ENCODE results near the gene ABCD2.
A peak's percentile ranks its signal among the peaks of the same experiment; 100 is the strongest.
"Not testable (repeated sequence)": the region's sequence is repeated elsewhere in the genome, so short reads cannot be mapped to it uniquely, and the experiment has no call there.

The ABCD2 gene

DNA sequence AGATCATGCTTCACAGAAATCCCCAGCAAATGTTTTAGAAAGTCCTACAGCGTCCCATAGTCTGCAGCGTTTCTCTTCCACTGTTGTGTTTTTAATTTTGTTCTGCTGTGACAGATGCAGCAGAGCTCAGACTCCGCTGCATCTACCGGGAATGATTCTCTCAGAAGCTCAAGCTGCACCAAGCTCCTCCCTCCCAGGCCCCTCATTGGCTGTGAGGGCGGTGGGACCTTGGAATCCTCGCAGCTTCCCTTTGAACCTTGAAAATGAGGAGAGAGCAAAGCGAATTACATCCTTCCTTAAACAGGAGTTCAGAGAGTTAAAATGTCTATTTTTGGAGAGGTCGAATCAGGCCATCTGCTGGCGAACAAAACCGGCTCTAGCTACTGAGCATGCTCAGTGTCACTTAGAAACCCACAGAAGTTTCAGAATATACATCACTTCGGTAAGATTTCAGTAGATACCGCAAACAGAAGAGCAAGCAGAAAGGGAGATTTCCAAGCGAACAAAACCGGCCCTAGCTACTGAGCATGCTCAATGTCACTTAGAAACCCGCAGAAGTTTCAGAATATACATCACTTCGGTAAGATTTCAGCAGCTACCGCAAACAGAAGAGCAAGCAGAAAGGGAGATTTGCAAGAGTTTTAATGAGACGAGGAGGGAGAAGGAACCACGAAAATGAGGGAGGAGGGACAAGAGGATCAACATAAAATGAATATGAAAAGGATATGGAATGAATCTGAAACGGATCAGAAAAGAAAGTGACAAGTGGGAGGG lies at the start of gene ABCD2:
Gene ABCD2, minus strand, starts transcription at position 144 of the 774 bp plus-strand sequence. CDS start 188 bp downstream, outside the sequence.
- no peak for TF ChIP-seq POLR2A (IDR thresholded peaks at IDR 0.05; ENCODE audit: low read depth, low read length)

DNA sequence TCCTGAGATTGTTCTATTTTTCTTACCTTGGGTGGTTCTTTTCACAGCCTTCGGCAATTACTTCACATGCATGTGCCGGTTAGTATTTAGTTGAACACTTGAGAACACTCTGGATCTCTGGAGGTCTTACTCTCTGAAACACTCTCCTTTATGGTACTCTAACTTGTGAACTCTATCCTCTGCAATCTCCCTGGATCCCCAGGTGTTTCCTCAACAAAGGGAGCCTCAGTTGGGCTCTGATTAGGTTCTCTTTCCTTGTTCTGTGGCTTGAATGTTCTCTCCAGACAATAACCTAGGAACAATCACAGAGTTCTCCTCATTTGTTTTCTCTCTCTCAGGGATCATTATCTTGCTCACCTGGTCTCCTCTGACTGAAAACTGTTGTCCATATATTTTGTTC lies 40.5 kb upstream of the ABCD2 start:
- FAIRE-seq (no peak), DNase-seq (ENCODE audit: insufficient read length, low spot score) (no peak)
- no peak for TF ChIP-seq POLR2A (IDR thresholded peaks at IDR 0.05; ENCODE audit: low read depth, low read length)

More for the DNA sequence above, at the start of gene ABCD2:
- peak; percentile 36 for DNase-seq (ENCODE audit: insufficient read length, low spot score)
- FAIRE-seq: peak; percentile 96

DNA sequence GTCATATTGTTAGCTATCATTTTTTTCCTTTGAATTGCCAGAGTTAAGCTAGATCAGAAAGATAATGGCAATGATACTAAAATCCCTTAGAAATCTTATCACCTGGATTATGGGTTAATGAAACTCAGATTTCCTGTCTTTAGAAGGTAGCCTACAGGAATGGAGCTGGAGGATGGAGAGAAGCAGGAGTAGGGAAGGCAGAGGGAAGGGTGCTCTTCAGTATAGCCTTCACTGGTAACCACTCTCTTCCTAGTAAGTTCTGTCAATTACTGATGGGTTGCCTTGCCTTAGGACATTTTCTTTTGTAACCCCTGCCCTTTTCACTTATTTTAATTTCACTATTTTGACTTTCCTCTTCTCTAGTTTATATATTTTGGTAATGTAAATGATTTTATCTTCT lies 27.8 kb upstream of the ABCD2 start:
- FAIRE-seq (no peak), DNase-seq (ENCODE audit: insufficient read length, low spot score) (no peak)
- TF ChIP-seq POLR2A (IDR thresholded peaks at IDR 0.05; ENCODE audit: low read depth, low read length): no peak

DNA sequence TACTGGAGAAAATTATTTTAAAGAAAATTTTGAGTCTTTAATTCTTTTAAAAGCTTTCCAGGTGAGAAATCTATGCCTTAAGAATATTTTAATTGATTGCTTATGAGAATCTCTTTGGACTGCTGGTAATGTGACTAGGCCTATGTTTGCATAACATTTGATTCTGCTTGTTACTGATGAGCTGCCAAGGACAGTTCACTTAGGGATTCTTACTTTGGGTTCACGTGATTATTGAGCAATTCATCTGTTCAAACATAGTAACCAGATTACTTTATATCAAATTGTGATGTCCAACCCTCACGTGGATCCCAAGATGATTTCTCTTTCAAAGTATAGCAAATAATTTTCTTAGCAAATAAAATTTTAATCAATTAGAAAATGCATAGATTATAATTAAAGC lies 27.4 kb upstream of the ABCD2 start:
- no peak for DNase-seq (ENCODE audit: insufficient read length, low spot score)
- TF ChIP-seq POLR2A (IDR thresholded peaks at IDR 0.05; ENCODE audit: low read depth, low read length): no peak
- FAIRE-seq: no peak

DNA sequence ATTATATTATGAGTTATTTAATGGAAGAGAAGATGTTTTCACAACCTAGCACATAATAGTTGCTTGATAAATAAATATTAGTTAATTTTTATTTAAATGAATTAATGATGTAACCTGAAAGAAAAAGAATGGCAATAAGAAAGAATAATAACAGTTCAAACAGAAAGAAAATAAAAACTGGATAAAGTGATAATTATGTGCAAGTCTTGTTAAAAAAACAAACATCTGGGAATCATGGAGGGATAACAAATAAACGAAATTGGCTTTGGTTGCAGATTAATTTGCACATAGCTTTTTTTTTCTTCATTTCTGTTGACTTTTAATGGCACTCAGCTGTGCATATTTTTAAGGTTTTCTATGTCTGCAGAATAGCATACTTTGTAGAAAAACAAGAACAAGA lies 23.4 kb upstream of the ABCD2 start:
- FAIRE-seq: no peak
- no peak for TF ChIP-seq POLR2A (IDR thresholded peaks at IDR 0.05; ENCODE audit: low read depth, low read length)
- no peak for DNase-seq (ENCODE audit: insufficient read length, low spot score)

DNA sequence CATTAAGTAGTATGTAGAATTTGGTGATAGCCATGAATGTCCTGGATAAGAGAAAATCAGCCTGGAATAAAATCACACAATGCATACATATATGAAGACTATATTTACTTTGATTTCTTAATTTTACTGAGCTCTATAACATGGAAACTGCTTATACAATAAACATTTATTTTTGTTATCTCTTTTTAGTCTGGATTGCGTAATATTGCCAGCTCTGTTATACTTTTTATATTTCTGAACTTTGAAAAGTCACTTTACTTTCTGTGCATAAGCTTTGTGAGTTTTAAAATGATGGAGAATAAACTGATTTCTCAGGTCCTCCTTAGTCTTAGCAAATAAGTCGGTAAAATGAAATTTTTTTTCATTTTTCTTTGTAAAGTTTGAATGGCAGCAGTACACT lies 19.2 kb upstream of the ABCD2 start:
- no peak for FAIRE-seq
- DNase-seq (ENCODE audit: insufficient read length, low spot score): no peak
- TF ChIP-seq POLR2A (IDR thresholded peaks at IDR 0.05; ENCODE audit: low read depth, low read length): no peak

DNA sequence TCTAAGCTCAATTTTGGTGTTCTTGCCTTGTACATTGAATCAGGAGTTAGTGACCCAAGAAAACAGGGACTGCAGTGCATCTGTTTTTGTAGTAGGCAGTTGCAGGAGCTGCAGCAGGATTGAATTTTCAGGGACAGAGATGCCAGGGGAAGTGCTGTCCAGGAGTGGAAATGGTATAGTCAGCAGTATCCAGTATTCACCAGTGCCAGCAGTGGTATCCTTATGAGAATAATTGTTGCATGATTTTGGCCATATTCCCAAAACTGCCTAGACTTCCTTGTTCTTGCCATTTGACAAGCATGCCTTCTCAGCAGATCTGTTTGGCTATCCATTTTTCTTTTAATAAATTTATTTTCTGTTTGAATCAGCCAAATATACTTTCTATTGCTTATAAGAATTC lies 18.6 kb upstream of the ABCD2 start:
- FAIRE-seq: no peak
- TF ChIP-seq POLR2A (IDR thresholded peaks at IDR 0.05; ENCODE audit: low read depth, low read length): no peak
- DNase-seq (ENCODE audit: insufficient read length, low spot score): no peak

DNA sequence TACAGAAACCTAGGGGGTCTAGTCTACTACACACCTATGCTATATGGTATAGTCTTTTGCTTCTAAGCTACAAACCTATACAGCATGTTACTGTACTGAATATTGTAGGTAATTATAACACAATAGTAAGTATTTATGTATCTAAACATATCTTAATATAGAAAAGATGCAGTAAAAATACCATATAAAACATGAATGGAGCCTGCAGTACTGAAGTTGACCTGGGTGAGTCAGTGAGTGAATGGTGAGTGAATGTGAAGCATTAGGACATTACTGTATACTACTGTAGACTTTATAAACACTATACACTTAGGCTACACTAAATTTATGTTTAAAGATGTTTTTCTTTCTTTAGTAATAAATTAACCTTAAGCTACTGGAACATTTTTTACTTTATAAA lies 13.1 kb upstream of the ABCD2 start:
- FAIRE-seq (no peak), DNase-seq (ENCODE audit: insufficient read length, low spot score) (no peak)
- no peak for TF ChIP-seq POLR2A (IDR thresholded peaks at IDR 0.05; ENCODE audit: low read depth, low read length)

DNA sequence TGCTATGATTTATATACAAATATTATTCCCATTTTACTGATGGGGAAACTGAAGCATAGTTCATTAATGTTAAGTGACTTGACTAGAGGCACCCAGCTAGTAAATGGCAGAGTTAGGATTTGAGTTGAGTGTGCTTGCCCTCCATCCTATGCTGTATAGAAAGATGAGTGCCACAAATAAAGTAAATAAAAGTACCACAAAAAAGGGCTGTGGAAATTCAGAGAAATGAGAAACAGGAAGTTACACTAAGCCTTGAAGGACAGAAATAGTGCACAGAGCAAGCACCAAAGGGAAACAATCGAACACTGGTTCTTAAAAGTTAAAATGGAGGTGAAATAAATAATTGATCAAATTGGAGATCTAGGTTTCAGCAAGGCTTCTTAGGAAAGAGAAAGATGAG lies 9.2 kb upstream of the ABCD2 start:
- TF ChIP-seq POLR2A (IDR thresholded peaks at IDR 0.05; ENCODE audit: low read depth, low read length): no peak
- DNase-seq (ENCODE audit: insufficient read length, low spot score) (no peak), FAIRE-seq (no peak)

DNA sequence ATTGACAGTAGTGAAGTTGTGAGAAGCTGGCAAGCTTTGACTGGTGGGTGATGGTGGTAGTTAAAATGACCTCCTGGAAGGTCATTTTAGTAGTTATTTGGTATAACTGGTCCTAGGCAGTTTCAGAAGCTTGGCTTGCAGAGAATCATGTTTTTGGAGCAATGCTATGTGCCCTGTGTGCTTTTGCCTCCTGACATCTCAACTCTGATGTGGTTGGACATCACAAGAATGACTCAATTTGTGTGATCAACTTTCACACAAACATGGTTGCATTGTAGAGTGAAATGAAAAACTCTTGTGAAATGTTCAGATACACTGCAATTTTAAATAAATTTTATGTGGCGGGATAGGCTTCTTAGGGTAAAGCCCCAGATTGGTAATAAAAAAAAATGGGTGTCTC lies 8.3 kb upstream of the ABCD2 start:
- FAIRE-seq (no peak), DNase-seq (ENCODE audit: insufficient read length, low spot score) (no peak)
- no peak for TF ChIP-seq POLR2A (IDR thresholded peaks at IDR 0.05; ENCODE audit: low read depth, low read length)

DNA sequence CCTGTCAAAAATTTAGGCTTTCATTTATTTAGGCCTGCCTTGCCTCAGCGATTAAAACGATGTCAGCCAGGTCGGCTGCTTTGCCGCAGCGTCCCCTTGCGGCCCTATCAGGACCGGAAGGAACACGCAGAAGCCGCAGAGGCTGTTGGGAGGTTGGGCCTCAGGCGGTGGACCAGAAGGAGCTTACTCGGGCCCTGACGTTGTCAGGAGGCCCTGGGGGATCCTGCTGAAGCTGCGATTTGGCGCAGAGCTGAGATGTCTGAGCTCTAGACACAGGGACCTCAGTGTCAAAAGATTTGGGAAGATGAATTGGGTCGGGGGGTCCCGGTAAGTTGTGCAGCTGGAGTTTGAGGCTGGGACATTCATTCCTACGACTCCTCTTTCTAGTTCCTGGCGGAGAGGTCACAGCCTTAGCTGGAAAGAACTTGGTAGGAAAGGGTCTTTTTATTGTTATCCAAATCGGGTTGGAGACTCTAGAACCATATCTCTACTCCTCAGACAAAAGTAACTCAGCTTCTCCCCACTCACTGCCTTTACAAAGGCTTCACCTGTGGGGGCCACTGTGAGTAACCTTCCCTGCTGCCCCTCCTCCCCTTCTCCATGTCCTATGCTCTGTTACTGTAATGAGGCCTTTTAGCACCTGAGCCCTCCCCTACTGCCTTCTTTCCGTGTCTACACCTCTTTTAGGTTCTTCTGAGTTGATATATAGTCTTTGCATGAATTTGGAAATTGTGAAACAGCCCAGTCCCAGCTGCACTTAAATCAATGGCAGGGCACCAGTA lies 6.6 kb upstream of the ABCD2 start:
- DNase-seq (ENCODE audit: insufficient read length, low spot score) (no peak), FAIRE-seq (no peak)
- TF ChIP-seq POLR2A (IDR thresholded peaks at IDR 0.05; ENCODE audit: low read depth, low read length): no peak

DNA sequence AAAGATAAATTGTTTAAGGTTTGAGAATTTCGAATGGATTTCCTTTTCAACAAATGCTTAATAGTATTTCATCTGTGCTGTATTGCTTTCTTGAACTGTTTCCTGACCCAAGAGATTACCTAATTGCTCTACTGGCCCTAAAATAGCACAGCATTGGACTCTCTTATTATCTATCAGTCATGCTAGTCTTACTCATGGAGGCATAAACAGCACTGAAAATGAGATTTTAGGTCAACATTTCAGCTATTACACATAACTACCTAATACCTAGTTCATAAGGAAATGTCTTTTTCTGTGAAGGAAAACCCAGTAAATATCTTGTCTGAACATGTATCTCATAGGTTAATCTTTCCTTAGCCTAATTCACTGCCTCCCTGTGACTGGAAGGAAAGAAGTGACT lies 4.3 kb upstream of the ABCD2 start:
- no peak for FAIRE-seq
- DNase-seq (ENCODE audit: insufficient read length, low spot score): no peak
- TF ChIP-seq POLR2A (IDR thresholded peaks at IDR 0.05; ENCODE audit: low read depth, low read length): no peak

DNA sequence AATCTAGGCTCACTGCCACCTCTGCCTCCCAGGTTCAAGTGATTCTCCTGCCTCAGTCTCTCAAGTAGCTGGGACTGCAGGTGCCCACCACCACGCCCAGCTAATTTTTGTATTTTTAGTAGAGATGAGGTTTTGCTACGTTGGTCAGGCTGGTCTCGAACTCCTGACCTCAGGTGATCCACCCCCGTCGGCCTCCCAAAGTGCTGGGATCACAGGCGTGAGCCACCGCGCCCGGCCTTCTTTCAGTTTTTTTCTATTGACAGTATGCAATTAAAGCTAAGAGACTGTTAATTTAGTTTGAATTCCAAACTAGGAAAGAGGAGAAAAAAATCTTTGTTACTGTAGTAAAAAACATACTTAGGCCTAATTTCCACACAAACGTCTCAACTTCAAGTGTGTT lies 3.6 kb upstream of the ABCD2 start:
- FAIRE-seq; DNase-seq (ENCODE audit: insufficient read length, low spot score): not testable (repeated sequence)

DNA sequence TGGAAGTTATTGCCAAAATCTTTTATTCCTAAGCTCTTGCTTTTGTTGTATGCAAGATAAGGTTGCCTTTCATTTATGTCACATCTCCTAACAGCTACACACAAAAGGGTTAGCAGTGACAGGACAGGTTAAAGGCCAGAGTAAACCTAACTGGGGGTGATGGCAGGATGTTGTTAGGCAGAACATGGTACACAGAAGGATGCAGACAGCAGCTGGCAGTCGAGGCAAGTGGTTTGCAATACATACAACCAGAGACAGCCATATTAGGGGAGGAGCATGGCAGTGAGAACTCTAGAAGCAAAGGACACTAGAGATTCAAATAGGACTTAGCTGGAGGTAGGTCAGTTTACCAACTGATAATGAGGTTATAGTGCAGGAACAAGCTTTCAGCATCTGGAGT lies 2.7 kb upstream of the ABCD2 start:
- DNase-seq (ENCODE audit: insufficient read length, low spot score): no peak
- TF ChIP-seq POLR2A (IDR thresholded peaks at IDR 0.05; ENCODE audit: low read depth, low read length): no peak
- no peak for FAIRE-seq

DNA sequence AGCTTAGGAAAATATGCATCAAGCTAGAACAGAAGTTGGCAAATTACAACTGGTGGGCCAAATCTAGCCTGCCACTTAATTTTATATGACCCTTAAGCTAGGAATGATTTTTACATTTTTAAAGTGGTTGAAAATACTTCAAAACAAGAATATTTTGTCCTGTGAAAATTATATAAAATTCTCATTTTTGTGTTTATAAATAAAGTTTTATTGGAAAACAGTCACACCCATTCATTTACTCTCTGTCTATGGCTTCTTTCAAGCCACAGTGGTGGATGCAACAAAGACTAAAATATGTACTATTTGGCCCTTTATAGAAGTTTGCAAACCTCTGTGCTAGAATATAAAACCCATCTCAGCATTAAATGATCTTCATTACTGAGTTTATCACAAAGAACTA lies 2.1 kb upstream of the ABCD2 start:
- no peak for FAIRE-seq
- no peak for DNase-seq (ENCODE audit: insufficient read length, low spot score)
- no peak for TF ChIP-seq POLR2A (IDR thresholded peaks at IDR 0.05; ENCODE audit: low read depth, low read length)

Data from H54 (cell line).